ENCODE measurements around the gene TCP10L. TPM values are rescaled to one million over a fixed set of nuclear protein-coding genes. Genes with fewer than 3 reads are reported as not detected.
"Not testable (repeated sequence)": the region's sequence is repeated elsewhere in the genome, so short reads cannot be mapped to it uniquely, and the experiment has no call there.

The TCP10L gene
- total and polyA plus RNA-seq, 10 of the 15 experiments (the other 5 are each of a cell fraction or from before 2014, with no cell fraction given): 0.11 to 0.45 (median 0.19) TPM; not detected in 3

- H3K27me3 ChIP-seq (replicated peaks in 1 of 2; ENCODE audit: control insufficient read depth in 2 of 2, insufficient read depth in 2 of 2, low read length in 1 of 2): no peaks in the 10 kb centered on the region
- POLR2A ChIA-PET: no interaction called here
- FAIRE-seq: no peak
- H2AFZ ChIP-seq (ENCODE audit: control insufficient read depth, low read depth, low read length): no peak overlapping the region
- no peaks in the 10 kb centered on the region for H3K4me1 ChIP-seq (ENCODE audit: control insufficient read depth, insufficient read depth, low read length)
- no peak overlapping the region for H3K9ac ChIP-seq (ENCODE audit: control insufficient read depth, insufficient read depth, low read length)
- intact Hi-C loops (cut with micrococcal nuclease; ENCODE audit: unreplicated experiment): loop anchor here (10.0 kb wide), 1 partner anchor 158 kb away; no protein-coding TSS in a partner anchor
- H3K4me3 ChIP-seq: no peak overlapping the region
- no peak for DNase-seq (ENCODE audit: low read depth, low spot score)
- RAD21 ChIA-PET (ENCODE audit: unreplicated experiment): no interaction called here
- H3K4me2 ChIP-seq (ENCODE audit: control insufficient read depth, insufficient read depth): no peak overlapping the region
- H3K27ac ChIP-seq (ENCODE audit: control insufficient read depth, insufficient read depth): no peak overlapping the region
- no peak for ATAC-seq
- in situ Hi-C loops (cut with MboI): no loop called here
- SMC1A ChIA-PET (ENCODE audit: uncharacterized antibody, unreplicated experiment): no interaction called here
- no peaks in the 10 kb centered on the region for H4K20me1 ChIP-seq (ENCODE audit: control insufficient read depth, insufficient read depth)
- H3K9me3 ChIP-seq (replicated peaks; ENCODE audit: control insufficient read depth, insufficient read depth, low read length): peaks cover 1% of the 10 kb centered on the region; the same call in 1 of the 3 replicates
- CTCF ChIA-PET: interaction anchor here (1.2 to 1.5 kb wide), 2 partner anchors 24 to 39 kb away, joined by 4 to 5 read pairs; no protein-coding TSS in a partner anchor
- 37% methylated on average over 5 of the region's 5 CpGs for WGBS (ENCODE audit: insufficient coverage, insufficient replicate concordance, low lambda C conversion rate, missing lambda C conversion rate)
- no peak for TF ChIP-seq PML (IDR thresholded peaks at IDR 0.05; ENCODE audit: low read length)
- TF ChIP-seq SRF (IDR thresholded peaks at IDR 0.05; ENCODE audit: low read depth in 2 of 2, low read length in 2 of 2): no peak
- no peak for TF ChIP-seq BCL3 (IDR thresholded peaks at IDR 0.05; ENCODE audit: borderline replicate concordance, insufficient read depth, low read depth, low read length, poor library complexity, severe bottlenecking)
- no peak for TF ChIP-seq RELA (IDR thresholded peaks at IDR 0.05; ENCODE audit: borderline replicate concordance, partially characterized antibody)
- no peak for TF ChIP-seq CREM (IDR thresholded peaks at IDR 0.05; ENCODE audit: low read depth)
- TF ChIP-seq ZSCAN29 (IDR thresholded peaks at IDR 0.05): no peak
- TF ChIP-seq MTA2 (IDR thresholded peaks at IDR 0.05; ENCODE audit: low read depth): no peak
- TF ChIP-seq WRNIP1 (IDR thresholded peaks at IDR 0.05; ENCODE audit: borderline replicate concordance, low read depth, low read length): no peak
- TF ChIP-seq MXI1 (IDR thresholded peaks at IDR 0.05; ENCODE audit: low read depth, low read length): no peak
- H3K79me2 ChIP-seq (ENCODE audit: control insufficient read depth, insufficient read depth, low read length): no peaks in the 10 kb centered on the region
- BruUV-seq (replicated peaks): no TSS peak
- no peaks in the 10 kb centered on the region for H3K36me3 ChIP-seq (ENCODE audit: control insufficient read depth in 2 of 2, insufficient read depth in 2 of 2, low read length in 1 of 2)
Measured at GRCh38 chr21:32562426-32562825, 22.9 kb downstream of the TCP10L start.

GRCh38 chr21:32561476-32561875 is 23.8 kb downstream of the TCP10L start:
- 50% methylated on average over 1 of the region's 1 CpG for WGBS (ENCODE audit: insufficient coverage, insufficient replicate concordance, low lambda C conversion rate, missing lambda C conversion rate)
- POLR2A ChIA-PET; in situ Hi-C loops (cut with MboI); H2AFZ ChIP-seq (ENCODE audit: control insufficient read depth, low read depth, low read length); FAIRE-seq; RAD21 ChIA-PET (ENCODE audit: unreplicated experiment); H3K4me1 ChIP-seq (ENCODE audit: control insufficient read depth, insufficient read depth, low read length); H3K9me3 ChIP-seq (replicated peaks; ENCODE audit: control insufficient read depth, insufficient read depth, low read length); H3K27ac ChIP-seq (ENCODE audit: control insufficient read depth, insufficient read depth); ATAC-seq; H3K36me3 ChIP-seq (ENCODE audit: control insufficient read depth in 2 of 2, insufficient read depth in 2 of 2, low read length in 1 of 2); H3K4me3 ChIP-seq; DNase-seq (ENCODE audit: low read depth, low spot score); H3K9ac ChIP-seq (ENCODE audit: control insufficient read depth, insufficient read depth, low read length); BruUV-seq (replicated peaks); H3K27me3 ChIP-seq (replicated peaks in 1 of 2; ENCODE audit: control insufficient read depth in 2 of 2, insufficient read depth in 2 of 2, low read length in 1 of 2); SMC1A ChIA-PET (ENCODE audit: uncharacterized antibody, unreplicated experiment); H3K79me2 ChIP-seq (ENCODE audit: control insufficient read depth, insufficient read depth, low read length); H4K20me1 ChIP-seq (ENCODE audit: control insufficient read depth, insufficient read depth); H3K4me2 ChIP-seq (ENCODE audit: control insufficient read depth, insufficient read depth): not testable (repeated sequence)
- CTCF ChIA-PET: interaction anchor here (0.6 to 1.5 kb wide), 3 partner anchors 9 to 40 kb away, joined by 3 to 5 read pairs (median 4); no protein-coding TSS in a partner anchor
- intact Hi-C loops (cut with micrococcal nuclease; ENCODE audit: unreplicated experiment): loop anchor here (10.0 kb wide), 1 partner anchor 157 kb away; no protein-coding TSS in a partner anchor
